ENCODE results near the gene GARIN5A.

GARIN5A gene

DNA sequence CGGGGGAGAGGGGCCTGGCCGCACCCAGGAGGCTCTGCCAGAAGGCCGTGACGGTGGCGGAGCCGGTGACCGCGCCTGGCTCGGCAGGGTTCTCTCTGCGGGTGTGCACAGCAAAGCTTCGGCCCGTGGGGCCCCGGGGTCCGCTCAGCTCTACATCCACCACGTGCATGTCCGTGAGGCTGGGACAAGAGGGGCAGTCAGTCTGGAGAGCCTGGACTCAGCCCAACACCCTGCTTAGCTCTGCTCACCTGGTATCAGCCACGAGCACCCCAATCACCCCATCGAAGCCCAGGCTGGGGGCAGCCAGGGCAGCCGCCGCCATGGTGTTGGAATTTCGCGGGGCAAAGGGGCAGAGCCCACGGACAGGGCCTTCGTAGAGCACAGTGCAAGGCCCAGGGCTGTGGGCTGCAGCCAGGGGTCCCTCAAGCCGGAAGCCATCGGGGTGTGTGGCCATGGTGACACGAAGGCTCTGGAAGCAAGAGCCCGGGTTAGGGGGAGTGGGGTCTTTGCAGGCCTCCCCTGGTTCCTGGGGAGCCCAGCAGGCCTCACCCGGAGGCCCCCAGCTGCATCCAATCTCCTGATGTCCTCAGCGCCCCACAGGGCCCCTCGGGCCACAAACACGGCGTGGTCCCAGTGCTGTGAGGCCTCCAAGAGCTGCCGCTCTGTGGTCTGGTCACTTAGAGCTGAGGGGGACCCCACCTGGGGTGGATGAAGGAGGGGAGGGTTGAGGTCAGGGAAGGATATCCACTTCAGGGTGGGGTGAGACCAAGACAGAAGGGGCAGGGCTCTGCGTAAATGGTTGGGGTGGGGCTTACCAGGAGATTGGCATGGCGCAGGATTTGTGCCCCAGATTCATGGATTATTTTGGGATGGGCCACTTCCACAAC is 35.7 kb upstream of the GARIN5A start:
- H3K9ac ChIP-seq: no peak overlapping the region
- no peak overlapping the region for H3K27ac ChIP-seq
- peak overlapping the region; percentile 86; the same call in 1 of the 2 replicates for H2AFZ ChIP-seq (ENCODE audit: low read depth)

DNA sequence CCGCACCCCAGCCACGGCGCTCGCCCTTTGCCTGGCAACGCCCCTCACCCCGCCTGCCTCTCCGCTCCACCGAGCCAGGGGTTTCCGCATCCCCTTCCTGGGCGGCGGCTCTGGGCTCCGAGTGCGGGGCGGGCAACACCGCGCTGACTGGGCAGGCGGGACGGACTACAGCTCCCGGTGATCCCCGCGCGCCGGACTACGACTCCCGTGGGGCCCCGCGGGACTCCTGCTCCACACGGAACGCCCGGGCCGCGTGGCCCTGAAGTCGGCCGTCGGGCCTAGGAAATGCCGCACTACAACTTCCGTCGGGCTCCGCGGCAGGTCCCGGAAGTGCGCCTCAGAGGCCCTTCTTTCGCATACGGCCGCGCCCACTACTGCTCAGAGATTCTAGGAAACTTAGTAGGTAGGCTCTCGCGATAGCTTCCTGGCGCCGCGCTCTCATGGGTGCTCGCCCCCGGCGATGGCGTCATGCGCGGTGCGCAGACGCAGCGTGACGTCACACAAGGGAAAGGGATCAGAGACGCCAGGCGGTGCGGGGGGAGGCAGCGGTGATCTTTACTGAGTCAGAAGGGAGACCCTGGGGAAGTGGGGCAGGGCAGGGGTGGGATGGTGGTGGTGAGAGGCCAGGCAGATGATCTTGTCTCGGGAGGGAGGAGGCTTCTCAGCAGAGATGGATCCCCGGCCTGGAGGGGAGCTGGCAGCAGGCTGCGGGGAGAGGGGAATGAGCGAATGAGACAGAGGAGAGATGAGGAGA is 34.6 kb upstream of the GARIN5A start, which contains the start of gene JOSD2:
JOSD2 (minus strand) TSS at position 123 of the 754 bp plus-strand sequence. CDS start 760 bp downstream, outside the sequence.
- Histone ChIP-seq H2AFZ (ENCODE audit: low read depth) (peak within 1 kb of the TSS; percentile 86), H3K9ac (peak within 1 kb of the TSS; percentile 76), H3K27me3 (ENCODE audit: insufficient read depth, low read depth) (peaks cover 10% of the 10 kb centered on the region; the same call in 1 of the 2 replicates), H3K4me2 (peak within 1 kb of the TSS; percentile 85), H3K79me2 (ENCODE audit: insufficient read depth, low read depth) (no peaks in the 10 kb centered on the region; the same call in 1 of the 2 replicates), H3K4me3 (IDR thresholded peaks at IDR 0.05; ENCODE audit: insufficient read depth, low read depth, low read length) (no peak within 1 kb of the TSS), H3K27ac (peak within 1 kb of the TSS; percentile 58), H4K20me1 (ENCODE audit: insufficient read depth) (no peaks in the 10 kb centered on the region), H3K4me1 (ENCODE audit: low read depth, poor library complexity, severe bottlenecking) (no peaks in the 10 kb centered on the region), H3K36me3 (ENCODE audit: insufficient read depth) (no peaks in the 10 kb centered on the region)
- TF ChIP-seq, protein P1, sequence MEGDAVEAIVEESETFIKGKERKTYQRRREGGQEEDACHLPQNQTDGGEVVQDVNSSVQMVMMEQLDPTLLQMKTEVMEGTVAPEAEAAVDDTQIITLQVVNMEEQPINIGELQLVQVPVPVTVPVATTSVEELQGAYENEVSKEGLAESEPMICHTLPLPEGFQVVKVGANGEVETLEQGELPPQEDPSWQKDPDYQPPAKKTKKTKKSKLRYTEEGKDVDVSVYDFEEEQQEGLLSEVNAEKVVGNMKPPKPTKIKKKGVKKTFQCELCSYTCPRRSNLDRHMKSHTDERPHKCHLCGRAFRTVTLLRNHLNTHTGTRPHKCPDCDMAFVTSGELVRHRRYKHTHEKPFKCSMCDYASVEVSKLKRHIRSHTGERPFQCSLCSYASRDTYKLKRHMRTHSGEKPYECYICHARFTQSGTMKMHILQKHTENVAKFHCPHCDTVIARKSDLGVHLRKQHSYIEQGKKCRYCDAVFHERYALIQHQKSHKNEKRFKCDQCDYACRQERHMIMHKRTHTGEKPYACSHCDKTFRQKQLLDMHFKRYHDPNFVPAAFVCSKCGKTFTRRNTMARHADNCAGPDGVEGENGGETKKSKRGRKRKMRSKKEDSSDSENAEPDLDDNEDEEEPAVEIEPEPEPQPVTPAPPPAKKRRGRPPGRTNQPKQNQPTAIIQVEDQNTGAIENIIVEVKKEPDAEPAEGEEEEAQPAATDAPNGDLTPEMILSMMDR (conservative IDR thresholded peaks at IDR 0.05; ENCODE audit: low read depth, low read length): no peak

More for the DNA sequence above, 35.7 kb upstream of the GARIN5A start:
- no peak overlapping the region for H3K4me3 ChIP-seq (IDR thresholded peaks at IDR 0.05; ENCODE audit: insufficient read depth, low read depth, low read length)
- peaks cover 10% of the 10 kb centered on the region; the same call in 1 of the 2 replicates for H3K27me3 ChIP-seq (ENCODE audit: insufficient read depth, low read depth)
- no peaks in the 10 kb centered on the region for H4K20me1 ChIP-seq (ENCODE audit: insufficient read depth)
- no peaks in the 10 kb centered on the region for H3K36me3 ChIP-seq (ENCODE audit: insufficient read depth)
- TF ChIP-seq, protein P1 (conservative IDR thresholded peaks at IDR 0.05; ENCODE audit: low read depth, low read length): no peak
- H3K4me2 ChIP-seq: peak overlapping the region; percentile 64; the same call in 1 of the 2 replicates
- no peaks in the 10 kb centered on the region; the same call in 1 of the 2 replicates for H3K79me2 ChIP-seq (ENCODE audit: insufficient read depth, low read depth)
- H3K4me1 ChIP-seq (ENCODE audit: low read depth, poor library complexity, severe bottlenecking): no peaks in the 10 kb centered on the region

DNA sequence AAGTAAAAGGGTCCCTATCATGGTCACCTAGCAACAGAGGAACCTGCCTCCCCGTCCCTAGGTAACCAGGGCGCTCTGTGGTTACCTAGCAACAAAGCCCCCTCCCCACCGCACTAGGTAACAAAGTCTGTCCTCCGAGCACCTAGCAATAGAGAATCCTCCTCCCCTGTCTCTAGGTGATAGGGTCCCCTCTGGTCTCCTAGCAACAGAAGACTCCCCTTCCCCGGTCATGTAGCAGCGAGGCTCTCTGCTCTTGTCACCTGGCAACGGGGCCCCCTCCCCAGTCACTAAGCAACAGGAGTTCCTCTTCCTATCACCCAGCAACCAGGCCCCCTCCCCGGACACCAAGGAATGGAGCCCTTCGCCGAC is 34.0 kb upstream of the GARIN5A start:
- Histone ChIP-seq H3K4me3 (IDR thresholded peaks at IDR 0.05; ENCODE audit: insufficient read depth, low read depth, low read length) (no peak overlapping the region), H3K27me3 (ENCODE audit: insufficient read depth, low read depth) (peaks cover 10% of the 10 kb centered on the region; the same call in 1 of the 2 replicates), H3K27ac (peak overlapping the region; percentile 58), H3K79me2 (ENCODE audit: insufficient read depth, low read depth) (no peaks in the 10 kb centered on the region; the same call in 1 of the 2 replicates), H3K4me2 (peak overlapping the region; percentile 85), H4K20me1 (ENCODE audit: insufficient read depth) (no peaks in the 10 kb centered on the region), H3K4me1 (ENCODE audit: low read depth, poor library complexity, severe bottlenecking) (no peaks in the 10 kb centered on the region), H3K36me3 (ENCODE audit: insufficient read depth) (no peaks in the 10 kb centered on the region), H3K9ac (peak overlapping the region; percentile 76), H2AFZ (ENCODE audit: low read depth) (peak overlapping the region; percentile 86)
- TF ChIP-seq, protein P1 (conservative IDR thresholded peaks at IDR 0.05; ENCODE audit: low read depth, low read length): no peak

DNA sequence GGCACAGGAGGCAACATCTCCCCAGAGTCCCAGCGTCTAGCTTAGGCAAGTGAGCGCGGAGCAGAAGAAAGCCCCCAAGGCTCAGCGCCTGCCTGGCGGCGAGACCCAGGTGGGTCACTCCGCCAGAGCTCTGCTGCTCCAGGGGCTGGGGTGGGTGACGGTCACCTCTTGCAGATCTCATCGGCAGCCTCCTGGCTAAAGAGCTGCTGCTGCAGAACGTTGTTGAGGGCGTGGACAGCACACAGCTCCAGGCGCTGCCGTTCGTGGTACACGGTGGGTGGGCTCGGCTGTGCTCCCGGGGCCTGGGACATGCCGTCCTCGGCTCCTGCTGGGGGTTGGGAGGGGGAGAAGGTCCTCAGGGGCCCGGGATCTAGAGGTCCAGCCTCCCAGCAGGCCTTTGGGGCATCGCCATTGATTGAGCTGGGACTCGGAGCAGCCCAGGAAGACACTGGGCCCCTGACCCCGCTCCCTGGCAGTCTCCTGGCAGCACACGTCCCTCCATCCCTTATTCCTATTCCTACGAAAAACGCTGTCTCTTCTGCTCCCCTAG is 33.5 kb upstream of the GARIN5A start:
- TF ChIP-seq, protein P1 (conservative IDR thresholded peaks at IDR 0.05; ENCODE audit: low read depth, low read length): no peak
- H3K4me1 ChIP-seq (ENCODE audit: low read depth, poor library complexity, severe bottlenecking): no peaks in the 10 kb centered on the region
- no peaks in the 10 kb centered on the region for H3K36me3 ChIP-seq (ENCODE audit: insufficient read depth)
- H3K79me2 ChIP-seq (ENCODE audit: insufficient read depth, low read depth): no peaks in the 10 kb centered on the region; the same call in 1 of the 2 replicates
- peak overlapping the region; percentile 86 for H2AFZ ChIP-seq (ENCODE audit: low read depth)
- no peaks in the 10 kb centered on the region for H4K20me1 ChIP-seq (ENCODE audit: insufficient read depth)
- peak overlapping the region; percentile 85 for H3K4me2 ChIP-seq
- H3K4me3 ChIP-seq (IDR thresholded peaks at IDR 0.05; ENCODE audit: insufficient read depth, low read depth, low read length): no peak overlapping the region
- peak overlapping the region; percentile 76 for H3K9ac ChIP-seq
- H3K27ac ChIP-seq: peak overlapping the region; percentile 58
- peaks cover 10% of the 10 kb centered on the region; the same call in 1 of the 2 replicates for H3K27me3 ChIP-seq (ENCODE audit: insufficient read depth, low read depth)

Measured in KMS-11 (cell line).